ENCODE data around the gene PMIS2. TPM values are rescaled to one million over a fixed set of nuclear protein-coding genes. Genes with fewer than 3 reads are reported as not detected.

The PMIS2 gene
- total RNA-seq, 5 donors from 2014 or later (not counting 1 experiment from before 2014, with no cell fraction given): not detected

DNA sequence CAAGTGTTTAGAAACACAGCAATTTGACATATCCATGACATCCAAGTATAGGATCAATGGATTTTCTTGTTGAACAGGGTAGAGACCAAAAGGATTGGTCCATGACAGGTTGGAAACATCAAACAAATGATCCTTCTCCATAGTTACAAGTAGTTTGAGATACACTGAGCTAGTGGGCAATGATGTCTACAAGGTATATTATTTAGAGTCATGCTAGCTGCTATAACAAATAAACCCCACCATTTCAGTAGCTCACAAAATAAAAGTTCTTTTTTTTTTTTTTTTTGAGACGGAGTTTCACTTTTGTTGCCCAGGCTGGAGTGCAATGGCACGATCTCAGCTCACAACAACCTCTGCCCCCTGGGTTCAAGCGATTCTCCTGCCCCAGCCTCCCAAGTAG is 21.7 kb downstream of the PMIS2 start:
- Histone ChIP-seq H3K4me1 (ENCODE audit: control insufficient read depth in 1 of 2, extremely low read depth in 1 of 2, insufficient read depth in 2 of 2, low read length in 2 of 2) (peaks cover 11 to 28% of the 10 kb centered on the region in 2 experiments), H3K27ac (ENCODE audit: low read length) (no peak overlapping the region), H3K36me3 (ENCODE audit: control insufficient read depth in 2 of 2, extremely low read depth in 1 of 2, insufficient read depth in 1 of 2, low read length in 1 of 2) (no peaks in the 10 kb centered on the region), H3K27me3 (replicated peaks in 1 of 2; ENCODE audit: control insufficient read depth in 2 of 2, extremely low read depth in 1 of 2, insufficient read depth in 2 of 2, low read length in 1 of 2) (no peaks in the 10 kb centered on the region), H3K4me3 (ENCODE audit: control insufficient read depth in 1 of 2, extremely low read depth in 1 of 2, low read length in 1 of 2) (no peak overlapping the region), H3K9me3 (no peaks in the 10 kb centered on the region)
- H3K27ac Mint-ChIP-seq: no peak overlapping the region
- no peaks in the 10 kb centered on the region for H3K36me3 Mint-ChIP-seq
- POLR2A ChIA-PET: no interaction called here
- CTCF ChIA-PET: interaction anchor here in 1 of 2 donors (0.6 kb wide), 1 partner anchor 471 kb away, joined by 4 read pairs; no protein-coding TSS in a partner anchor
- H3K9me3 Mint-ChIP-seq: peaks cover 6 to 10% (median 7%) of the 10 kb centered on the region in 3 donors
- no peak for DNase-seq
- WGBS (ENCODE audit: insufficient coverage): no CpG with 5 or more reads among the region's 3 CpGs
- H3K27me3 Mint-ChIP-seq: no peaks in the 10 kb centered on the region
- no peak for ATAC-seq (replicated peaks in 1 of 4)
- peaks cover 27 to 38% (median 32%) of the 10 kb centered on the region in 3 donors for H3K4me1 Mint-ChIP-seq
- no peak overlapping the region for H3K4me3 Mint-ChIP-seq

DNA sequence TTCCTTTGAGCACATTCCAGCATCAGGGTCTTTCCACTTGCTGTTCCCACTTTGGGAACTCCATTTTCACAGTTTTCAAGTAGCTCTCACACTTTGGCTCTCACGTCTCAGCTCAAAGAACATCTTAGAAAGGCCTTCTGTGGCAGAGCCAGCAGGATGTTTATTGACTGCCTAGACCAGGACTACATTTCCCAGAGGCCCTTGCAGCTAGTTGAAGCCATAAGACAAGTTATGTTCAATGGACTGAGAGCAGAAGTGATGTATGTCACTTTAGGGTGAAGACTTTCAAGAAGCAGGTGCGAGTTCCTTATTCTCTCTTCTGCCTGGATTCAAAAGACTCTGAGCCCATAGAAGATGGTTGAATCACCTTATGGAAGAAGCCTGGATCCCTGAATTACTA is 22.3 kb downstream of the PMIS2 start:
- H3K27ac ChIP-seq (ENCODE audit: low read length): no peak overlapping the region
- H3K9me3 Mint-ChIP-seq: peaks cover 6 to 10% (median 7%) of the 10 kb centered on the region in 3 donors
- ChIA-PET CTCF (no interaction called here), POLR2A (no interaction called here)
- H3K4me1 Mint-ChIP-seq: peaks cover 29 to 41% (median 33%) of the 10 kb centered on the region in 3 donors
- no peak overlapping the region for H3K4me3 ChIP-seq (ENCODE audit: control insufficient read depth in 1 of 2, extremely low read depth in 1 of 2, low read length in 1 of 2)
- no peaks in the 10 kb centered on the region for H3K27me3 Mint-ChIP-seq
- peak in 1 of 35 experiments; percentile 26 for DNase-seq
- peak overlapping the region in 1 of 3 donors; percentile 54 for H3K4me3 Mint-ChIP-seq
- ATAC-seq (replicated peaks in 1 of 4): no peak
- no peaks in the 10 kb centered on the region for H3K36me3 ChIP-seq (ENCODE audit: control insufficient read depth in 2 of 2, extremely low read depth in 1 of 2, insufficient read depth in 1 of 2, low read length in 1 of 2)
- H3K27ac Mint-ChIP-seq: peak overlapping the region; percentile 28 to 72
- 70% methylated on average over 1 of the region's 2 CpGs for WGBS (ENCODE audit: insufficient coverage)
- no peaks in the 10 kb centered on the region for H3K36me3 Mint-ChIP-seq
- H3K9me3 ChIP-seq: no peaks in the 10 kb centered on the region
- peaks cover 13 to 34% of the 10 kb centered on the region in 2 experiments for H3K4me1 ChIP-seq (ENCODE audit: control insufficient read depth in 1 of 2, extremely low read depth in 1 of 2, insufficient read depth in 2 of 2, low read length in 2 of 2)
- H3K27me3 ChIP-seq (replicated peaks in 1 of 2; ENCODE audit: control insufficient read depth in 2 of 2, extremely low read depth in 1 of 2, insufficient read depth in 2 of 2, low read length in 1 of 2): no peaks in the 10 kb centered on the region

DNA sequence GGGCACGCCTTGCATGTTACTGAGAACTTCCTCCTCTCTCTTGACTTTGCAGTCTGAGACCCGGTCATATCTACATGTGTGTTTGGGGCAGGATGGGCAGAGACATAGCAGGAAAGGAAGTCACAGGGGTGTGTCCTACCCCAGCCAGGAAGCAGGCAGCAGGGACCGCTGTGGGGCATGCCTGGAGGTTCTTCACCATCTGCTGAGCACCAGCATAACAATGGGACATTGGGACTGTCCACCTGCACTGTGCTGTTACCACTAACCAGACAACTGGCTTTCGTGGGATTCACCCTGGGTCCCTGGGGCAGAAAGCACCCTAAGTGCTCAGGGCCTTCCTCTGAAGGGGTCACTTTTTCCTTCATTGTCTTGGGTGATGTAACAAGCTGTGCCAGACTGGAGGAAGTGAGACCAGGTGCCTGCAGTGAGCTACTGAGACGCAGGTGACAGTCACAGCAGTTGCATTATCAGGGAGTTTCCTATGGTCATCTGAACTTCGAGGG is 23.9 kb downstream of the PMIS2 start:
- H3K4me1 Mint-ChIP-seq: peaks cover 29 to 47% (median 36%) of the 10 kb centered on the region in 3 donors
- Histone ChIP-seq H3K4me1 (ENCODE audit: control insufficient read depth in 1 of 2, extremely low read depth in 1 of 2, insufficient read depth in 2 of 2, low read length in 2 of 2) (peaks cover 13 to 37% of the 10 kb centered on the region in 2 experiments), H3K27me3 (replicated peaks in 1 of 2; ENCODE audit: control insufficient read depth in 2 of 2, extremely low read depth in 1 of 2, insufficient read depth in 2 of 2, low read length in 1 of 2) (no peaks in the 10 kb centered on the region), H3K27ac (ENCODE audit: low read length) (peak overlapping the region; percentile 72), H3K36me3 (ENCODE audit: control insufficient read depth in 2 of 2, extremely low read depth in 1 of 2, insufficient read depth in 1 of 2, low read length in 1 of 2) (no peaks in the 10 kb centered on the region), H3K9me3 (no peaks in the 10 kb centered on the region), H3K4me3 (ENCODE audit: control insufficient read depth in 1 of 2, extremely low read depth in 1 of 2, low read length in 1 of 2) (no peak overlapping the region)
- peak; percentile 41 to 77 (median 65) for ATAC-seq (replicated peaks in 1 of 4)
- peak overlapping the region; percentile 86 to 93 for H3K27ac Mint-ChIP-seq
- 49% methylated on average over 4 of the region's 6 CpGs for WGBS (ENCODE audit: insufficient coverage)
- peak overlapping the region in 2 of 3 donors; percentile 14 to 54 for H3K4me3 Mint-ChIP-seq
- ChIA-PET POLR2A (interaction anchor here in 1 of 2 donors (0.7 kb wide), 1 partner anchor 147 kb away, joined by 3 read pairs; no protein-coding TSS in a partner anchor), CTCF (interaction anchor here in 1 of 2 donors (0.6 to 1.0 kb wide), 2 partner anchors 97 to 365 kb away, joined by 3 to 4 read pairs; no protein-coding TSS in a partner anchor)
- H3K27me3 Mint-ChIP-seq: no peaks in the 10 kb centered on the region
- no peaks in the 10 kb centered on the region for H3K36me3 Mint-ChIP-seq
- peak in 13 of 35 experiments; percentile 8 to 46 (median 20) for DNase-seq
- H3K9me3 Mint-ChIP-seq: peaks cover 6 to 10% (median 7%) of the 10 kb centered on the region in 3 donors

DNA sequence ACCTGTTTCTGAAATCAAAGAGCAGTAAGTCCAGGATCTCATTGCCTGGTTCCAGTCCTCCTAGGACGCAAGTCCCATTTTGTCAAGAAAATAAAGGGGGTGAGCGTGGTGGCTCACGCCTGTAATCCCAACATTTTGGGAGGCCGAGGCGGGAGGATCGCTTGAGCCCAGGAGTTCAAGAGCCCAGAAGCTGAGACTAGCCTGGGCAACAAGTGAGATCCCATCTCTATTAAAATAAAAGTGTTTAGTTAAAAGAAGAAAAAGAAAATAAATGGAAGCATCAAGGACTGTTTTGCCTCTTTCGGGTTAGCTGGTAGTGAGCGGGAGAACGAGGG is 26.2 kb downstream of the PMIS2 start:
- Histone ChIP-seq H3K4me3 (ENCODE audit: control insufficient read depth in 1 of 2, extremely low read depth in 1 of 2, low read length in 1 of 2) (peak overlapping the region; percentile 36 to 80), H3K27me3 (replicated peaks in 1 of 2; ENCODE audit: control insufficient read depth in 2 of 2, extremely low read depth in 1 of 2, insufficient read depth in 2 of 2, low read length in 1 of 2) (no peaks in the 10 kb centered on the region), H3K9me3 (no peaks in the 10 kb centered on the region), H3K36me3 (ENCODE audit: control insufficient read depth in 2 of 2, extremely low read depth in 1 of 2, insufficient read depth in 1 of 2, low read length in 1 of 2) (peaks cover 1 to 4% of the 10 kb centered on the region in 2 donors), H3K27ac (ENCODE audit: low read length) (peak overlapping the region; percentile 3), H3K4me1 (ENCODE audit: control insufficient read depth in 1 of 2, extremely low read depth in 1 of 2, insufficient read depth in 2 of 2, low read length in 2 of 2) (peaks cover 13 to 37% of the 10 kb centered on the region in 2 experiments)
- H3K27me3 Mint-ChIP-seq: no peaks in the 10 kb centered on the region
- H3K4me1 Mint-ChIP-seq: peaks cover 29 to 47% (median 36%) of the 10 kb centered on the region in 3 donors
- H3K27ac Mint-ChIP-seq: peak overlapping the region; percentile 85 to 86
- ChIA-PET POLR2A (interaction anchor here in 1 of 2 donors (1.3 kb wide), 1 partner anchor 36 kb away, joined by 4 read pairs; the partner anchor contains the start of gene COX6B1), CTCF (interaction anchor here in 1 of 2 donors (1.0 kb wide), 1 partner anchor 36 kb away, joined by 7 read pairs; the partner anchor contains the start of gene COX6B1)
- ATAC-seq (replicated peaks in 1 of 4) (no peak), DNase-seq (peak in 1 of 35 experiments; percentile 22)
- H3K9me3 Mint-ChIP-seq: peaks cover 6 to 10% (median 7%) of the 10 kb centered on the region in 3 donors
- H3K4me3 Mint-ChIP-seq: peak overlapping the region; percentile 83 to 88 (median 85)
- peaks cover 10% of the 10 kb centered on the region for H3K36me3 Mint-ChIP-seq
- 45% methylated on average over 8 of the region's 9 CpGs for WGBS (ENCODE audit: insufficient coverage)

DNA sequence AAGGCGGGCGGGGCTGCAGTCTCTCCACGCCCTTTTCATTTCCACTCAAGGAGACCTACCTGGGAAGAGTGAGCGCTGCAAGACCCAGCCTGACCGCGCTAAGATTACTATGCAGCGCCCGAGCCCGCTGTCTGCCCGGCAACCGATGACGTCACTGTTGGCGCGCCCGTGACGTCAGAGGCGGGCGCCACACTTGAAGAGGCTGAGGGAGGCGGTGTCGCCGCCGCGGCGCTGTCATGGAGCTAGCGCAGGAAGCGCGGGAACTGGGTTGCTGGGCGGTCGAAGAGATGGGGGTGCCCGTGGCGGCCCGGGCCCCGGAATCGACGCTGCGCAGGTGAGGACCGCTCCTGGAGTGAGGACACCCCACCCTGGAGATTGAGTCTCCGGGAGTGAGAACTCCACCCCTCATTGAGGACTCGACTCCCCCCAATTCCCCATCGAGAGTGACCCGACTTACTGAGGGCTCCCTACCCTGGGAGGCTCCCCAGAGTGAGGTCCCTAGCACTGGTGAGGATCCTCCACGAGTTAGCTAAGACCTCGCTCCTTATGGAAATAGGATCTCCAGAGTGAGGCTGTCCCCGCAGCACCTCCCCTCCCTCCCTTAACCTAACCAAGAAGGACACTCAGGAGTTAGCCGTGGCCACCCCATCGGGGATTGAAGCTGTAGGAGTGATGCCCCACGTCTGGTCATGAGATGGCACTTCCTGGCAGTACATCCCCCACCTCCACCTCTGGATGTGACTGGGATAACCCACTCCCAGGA is 26.8 kb downstream of the PMIS2 start, which contains the start of gene HAUS5:
Gene HAUS5, plus strand, starts transcription at position 177 of the 763 bp plus-strand sequence. Its CDS starts 60 bp downstream, at position 237.
- Histone ChIP-seq H3K27me3 (replicated peaks in 1 of 2; ENCODE audit: control insufficient read depth in 2 of 2, extremely low read depth in 1 of 2, insufficient read depth in 2 of 2, low read length in 1 of 2) (no peaks in the 10 kb centered on the region), H3K4me1 (ENCODE audit: control insufficient read depth in 1 of 2, extremely low read depth in 1 of 2, insufficient read depth in 2 of 2, low read length in 2 of 2) (peaks cover 13 to 37% of the 10 kb centered on the region in 2 experiments), H3K27ac (ENCODE audit: low read length) (peak within 1 kb of the TSS; percentile 67), H3K36me3 (ENCODE audit: control insufficient read depth in 2 of 2, extremely low read depth in 1 of 2, insufficient read depth in 1 of 2, low read length in 1 of 2) (peaks cover 4 to 6% of the 10 kb centered on the region in 2 donors), H3K9me3 (no peaks in the 10 kb centered on the region), H3K4me3 (ENCODE audit: control insufficient read depth in 1 of 2, extremely low read depth in 1 of 2, low read length in 1 of 2) (peak within 1 kb of the TSS; percentile 61 to 80)
- POLR2A ChIA-PET: interaction anchor here in 1 of 2 donors (0.7 to 1.3 kb wide), 2 partner anchors 35 to 878 kb away, joined by 4 to 8 read pairs; partner anchors contain the start of gene COX6B1
- 2% methylated on average over 33 of the region's 47 CpGs for WGBS (ENCODE audit: insufficient coverage)
- Mint-ChIP-seq H3K4me1 (peaks cover 29 to 45% (median 36%) of the 10 kb centered on the region in 3 donors), H3K4me3 (peak within 1 kb of the TSS; percentile 83 to 88 (median 85)), H3K27me3 (no peaks in the 10 kb centered on the region), H3K9me3 (peaks cover 6 to 7% (median 7%) of the 10 kb centered on the region in 3 donors), H3K27ac (peak within 1 kb of the TSS; percentile 85 to 86), H3K36me3 (peaks cover 10% of the 10 kb centered on the region)
- ATAC-seq (replicated peaks in 1 of 4): peak; percentile 86 to 94 (median 88)
- peak; percentile 84 to 97 (median 93) for DNase-seq
- CTCF ChIA-PET: interaction anchor here in 1 of 2 donors (0.7 to 1.0 kb wide), 2 partner anchors 32 to 35 kb away, joined by 4 to 7 read pairs; partner anchors contain the start of gene COX6B1

DNA sequence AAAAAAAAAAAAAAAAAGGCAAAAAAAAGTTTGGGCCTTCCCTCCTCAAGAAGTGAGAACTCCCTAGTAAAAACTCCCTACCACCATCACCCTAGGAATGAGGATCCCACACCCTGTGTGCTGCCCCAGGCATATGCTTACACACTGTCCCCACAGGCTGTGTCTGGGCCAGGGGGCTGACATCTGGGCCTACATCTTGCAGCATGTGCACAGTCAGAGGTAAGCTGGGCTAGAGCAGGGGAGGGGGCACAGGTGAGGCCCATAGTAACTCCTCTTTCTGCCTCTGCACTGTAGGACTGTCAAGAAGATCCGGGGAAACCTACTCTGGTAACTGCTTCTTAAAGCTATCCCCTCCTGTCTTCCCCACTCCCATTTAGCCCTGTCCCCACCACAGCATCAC is 27.6 kb downstream of the PMIS2 start:
- Mint-ChIP-seq H3K27me3 (no peaks in the 10 kb centered on the region), H3K4me3 (peak overlapping the region; percentile 83 to 88 (median 85)), H3K4me1 (peaks cover 26 to 42% (median 32%) of the 10 kb centered on the region in 3 donors), H3K36me3 (peaks cover 10% of the 10 kb centered on the region), H3K9me3 (peaks cover under 1 to 2% (median 1%) of the 10 kb centered on the region in 3 donors), H3K27ac (no peak overlapping the region)
- DNase-seq: no peak
- Histone ChIP-seq H3K27ac (ENCODE audit: low read length) (peak overlapping the region; percentile 67), H3K9me3 (no peaks in the 10 kb centered on the region), H3K36me3 (ENCODE audit: control insufficient read depth in 2 of 2, extremely low read depth in 1 of 2, insufficient read depth in 1 of 2, low read length in 1 of 2) (peaks cover 6 to 7% of the 10 kb centered on the region in 2 donors), H3K27me3 (replicated peaks in 1 of 2; ENCODE audit: control insufficient read depth in 2 of 2, extremely low read depth in 1 of 2, insufficient read depth in 2 of 2, low read length in 1 of 2) (no peaks in the 10 kb centered on the region), H3K4me1 (ENCODE audit: control insufficient read depth in 1 of 2, extremely low read depth in 1 of 2, insufficient read depth in 2 of 2, low read length in 2 of 2) (peaks cover 13 to 37% of the 10 kb centered on the region in 2 experiments), H3K4me3 (ENCODE audit: control insufficient read depth in 1 of 2, extremely low read depth in 1 of 2, low read length in 1 of 2) (no peak overlapping the region)
- CTCF ChIA-PET: interaction anchor here in 1 of 2 donors (0.6 to 0.7 kb wide), 2 partner anchors 11 to 1757 kb away, joined by 3 read pairs; partner anchors contain the start of gene ZNF527
- POLR2A ChIA-PET: interaction anchor here in 1 of 2 donors (0.7 to 1.3 kb wide), 2 partner anchors 35 to 879 kb away, joined by 4 to 8 read pairs; partner anchors contain the start of gene COX6B1
- WGBS (ENCODE audit: insufficient coverage): 100% methylated on average over 1 of the region's 1 CpG
- no peak for ATAC-seq (replicated peaks in 1 of 4)

Data from T-cell (primary cell).